Endodermal cell (in vitro differentiated cells): ENCODE data around the gene TRAPPC3. TPM values are rescaled to one million over a fixed set of nuclear protein-coding genes. Genes with fewer than 3 reads are reported as not detected.
A peak's percentile ranks its signal among the peaks of the same experiment; 100 is the strongest.

Source experiments
- DNase-seq: peaks from one replicate; pipeline ENCODE4 v3.0.0-alpha.2; 2017
- H3K27ac ChIP-seq: 2 replicates; pipeline ENCODE4 v1.5.1; 2013; ENCODE audit warnings: mild to moderate bottlenecking, low read depth, low read length, moderate library complexity
- H3K27me3 ChIP-seq: 2 replicates; pipeline ENCODE4 v1.6.1; 2013; ENCODE audit warnings: mild to moderate bottlenecking, low read length, moderate library complexity; ENCODE audit not compliant: insufficient read depth, control insufficient read depth, poor library complexity, severe bottlenecking
- H3K36me3 ChIP-seq: 2 replicates; pipeline ENCODE4 v1.7.0; 2013; ENCODE audit warnings: mild to moderate bottlenecking, low read length, moderate library complexity; ENCODE audit not compliant: control insufficient read depth, insufficient read depth
- H3K4me1 ChIP-seq: one replicate; pipeline ENCODE4 v1.7.0; 2013; ENCODE audit warnings: low read length; ENCODE audit not compliant: control insufficient read depth, insufficient read depth
- H3K4me3 ChIP-seq: 2 replicates; pipeline ENCODE4 v1.5.1; 2013; ENCODE audit warnings: mild to moderate bottlenecking, low read length, moderate library complexity
- H3K9ac ChIP-seq: 2 replicates; pipeline ENCODE4 v1.6.1; 2013; ENCODE audit warnings: mild to moderate bottlenecking, low read length, moderate library complexity; ENCODE audit not compliant: poor library complexity, severe bottlenecking; ENCODE audit errors: extremely low read depth
- H3K9me3 ChIP-seq: 2 replicates; pipeline ENCODE4 v1.6.1; 2013; ENCODE audit warnings: mild to moderate bottlenecking, low read length, moderate library complexity; ENCODE audit not compliant: control insufficient read depth
- H3K27ac Mint-ChIP-seq: 2 replicates; pipeline ENCODE4 v1.8.0; 2020; ENCODE audit warnings: mixed read lengths
- H3K27me3 Mint-ChIP-seq: 2 replicates; pipeline ENCODE4 v1.8.0; 2021; ENCODE audit warnings: mild to moderate bottlenecking, mixed read lengths; ENCODE audit not compliant: insufficient read depth
- H3K36me3 Mint-ChIP-seq: 2 replicates; pipeline ENCODE4 v1.8.0; 2020; ENCODE audit warnings: low read depth, mixed read lengths
- H3K4me1 Mint-ChIP-seq: 2 replicates; pipeline ENCODE4 v1.8.0; 2020; ENCODE audit warnings: mixed read lengths
- H3K4me3 Mint-ChIP-seq: 2 replicates; pipeline ENCODE4 v1.8.0; 2020; ENCODE audit warnings: mild to moderate bottlenecking, moderate library complexity, mixed read lengths
- H3K9me3 Mint-ChIP-seq: 2 replicates; pipeline ENCODE4 v1.8.0; 2020; ENCODE audit warnings: mild to moderate bottlenecking, mixed read lengths
- WGBS, 2 experiments: methylation state at CpG; one replicate each; pipeline versions ENCODE4 v1.1.5 to v1.1.7; 2013; ENCODE audit warnings: missing lambda C conversion rate in 2 of 2, mixed read lengths in 1 of 2; ENCODE audit not compliant: insufficient coverage in 1 of 2, insufficient read length in 1 of 2; 5-methylcytosine and 5-hydroxymethylcytosine counted together
- total RNA-seq, 2 donors: library from RNA; stranded (reverse); fragmentation: NEBNext Ultra II Directional in 1 of 2; extraction: Animal tissue kit (Norgen Biotek cat#: 25700) in 1 of 2; gene quantifications; 2 replicates in 1 of 2; 3 replicates in 1 of 2; pipeline ENCODE4 v1.2.1, GENCODE V29; 2021
- TF ChIP-seq, protein P1 (sequence below): fragments of 200-600 bp; sonication (generic); conservative IDR thresholded peaks from 2 replicates; pipeline ENCODE4 v1.5.0; 2021; ENCODE audit warnings: antibody characterized with exemption, mild to moderate bottlenecking

The TRAPPC3 gene
- total RNA-seq, 2 donors from 2014 or later: 61.5 to 79.9 TPM

DNA sequence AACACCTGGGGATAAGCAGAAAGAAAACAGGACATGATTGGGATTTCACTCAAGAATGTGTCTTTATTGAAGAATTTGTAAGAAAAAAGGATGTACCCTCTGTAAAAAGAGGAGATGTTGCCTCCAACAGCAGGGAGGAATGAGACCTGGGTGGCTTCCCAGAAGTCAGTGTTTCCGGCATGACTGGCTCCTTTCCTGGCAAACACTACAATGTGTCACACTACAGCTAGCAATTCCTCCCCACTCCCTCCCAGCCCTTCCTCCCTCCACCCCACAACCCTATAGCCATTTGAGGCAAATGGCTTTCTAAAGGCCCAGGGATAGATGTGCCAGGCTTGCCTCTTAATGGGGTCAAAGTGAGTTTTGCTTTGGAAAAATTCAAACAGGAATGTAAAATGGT lies 12.8 kb downstream of the TRAPPC3 start:
- no peak overlapping the region for H3K4me3 Mint-ChIP-seq
- no peak overlapping the region for H3K27ac ChIP-seq

GRCh38 chr1:36135796-36136195 lies 13.5 kb downstream of the TRAPPC3 start:
- H3K27ac ChIP-seq: no peak overlapping the region
- Mint-ChIP-seq H3K27me3 (no peaks in the 10 kb centered on the region), H3K9me3 (no peaks in the 10 kb centered on the region), H3K4me3 (no peak overlapping the region), H3K27ac (peak overlapping the region; percentile 62), H3K36me3 (peaks cover 17% of the 10 kb centered on the region), H3K4me1 (no peaks in the 10 kb centered on the region)
- H3K9ac ChIP-seq: no peak overlapping the region
- H3K4me1 ChIP-seq: no peaks in the 10 kb centered on the region
- H3K9me3 ChIP-seq: no peaks in the 10 kb centered on the region
- H3K4me3 ChIP-seq: no peak overlapping the region
- no peaks in the 10 kb centered on the region for H3K27me3 ChIP-seq
- TF ChIP-seq, protein P1, sequence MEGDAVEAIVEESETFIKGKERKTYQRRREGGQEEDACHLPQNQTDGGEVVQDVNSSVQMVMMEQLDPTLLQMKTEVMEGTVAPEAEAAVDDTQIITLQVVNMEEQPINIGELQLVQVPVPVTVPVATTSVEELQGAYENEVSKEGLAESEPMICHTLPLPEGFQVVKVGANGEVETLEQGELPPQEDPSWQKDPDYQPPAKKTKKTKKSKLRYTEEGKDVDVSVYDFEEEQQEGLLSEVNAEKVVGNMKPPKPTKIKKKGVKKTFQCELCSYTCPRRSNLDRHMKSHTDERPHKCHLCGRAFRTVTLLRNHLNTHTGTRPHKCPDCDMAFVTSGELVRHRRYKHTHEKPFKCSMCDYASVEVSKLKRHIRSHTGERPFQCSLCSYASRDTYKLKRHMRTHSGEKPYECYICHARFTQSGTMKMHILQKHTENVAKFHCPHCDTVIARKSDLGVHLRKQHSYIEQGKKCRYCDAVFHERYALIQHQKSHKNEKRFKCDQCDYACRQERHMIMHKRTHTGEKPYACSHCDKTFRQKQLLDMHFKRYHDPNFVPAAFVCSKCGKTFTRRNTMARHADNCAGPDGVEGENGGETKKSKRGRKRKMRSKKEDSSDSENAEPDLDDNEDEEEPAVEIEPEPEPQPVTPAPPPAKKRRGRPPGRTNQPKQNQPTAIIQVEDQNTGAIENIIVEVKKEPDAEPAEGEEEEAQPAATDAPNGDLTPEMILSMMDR: no peak
- peaks cover 36% of the 10 kb centered on the region for H3K36me3 ChIP-seq
- no peak for DNase-seq

More for the DNA sequence above, 12.8 kb downstream of the TRAPPC3 start:
- peaks cover 36% of the 10 kb centered on the region for H3K36me3 ChIP-seq
- H3K27me3 ChIP-seq: no peaks in the 10 kb centered on the region
- no peaks in the 10 kb centered on the region for H3K9me3 Mint-ChIP-seq
- TF ChIP-seq, protein P1: no peak
- H3K4me1 ChIP-seq: no peaks in the 10 kb centered on the region
- DNase-seq: no peak
- no peak overlapping the region for H3K4me3 ChIP-seq
- no peak overlapping the region for H3K9ac ChIP-seq
- H3K27ac Mint-ChIP-seq: no peak overlapping the region
- H3K9me3 ChIP-seq: no peaks in the 10 kb centered on the region
- H3K36me3 Mint-ChIP-seq: peaks cover 23% of the 10 kb centered on the region
- H3K4me1 Mint-ChIP-seq: no peaks in the 10 kb centered on the region
- no peaks in the 10 kb centered on the region for H3K27me3 Mint-ChIP-seq
- 89 to 90% methylated on average over 1 of the region's 1 CpG for WGBS, 2 experiments

GRCh38 chr1:36135330-36135667 lies 14.0 kb downstream of the TRAPPC3 start:
- no peak overlapping the region for H3K27ac ChIP-seq

More at GRCh38 chr1:36135330-36135667, 14.0 kb downstream of the TRAPPC3 start:
- Histone ChIP-seq H3K4me3 (no peak overlapping the region), H3K4me1 (no peaks in the 10 kb centered on the region), H3K9ac (no peak overlapping the region), H3K36me3 (peaks cover 35% of the 10 kb centered on the region), H3K27me3 (no peaks in the 10 kb centered on the region), H3K9me3 (no peaks in the 10 kb centered on the region)
- TF ChIP-seq, protein P1: no peak
- no peaks in the 10 kb centered on the region for H3K4me1 Mint-ChIP-seq
- H3K9me3 Mint-ChIP-seq: no peaks in the 10 kb centered on the region
- DNase-seq: no peak
- no peak overlapping the region for H3K4me3 Mint-ChIP-seq
- H3K27ac Mint-ChIP-seq: peak overlapping the region; percentile 62
- H3K27me3 Mint-ChIP-seq: no peaks in the 10 kb centered on the region
- H3K36me3 Mint-ChIP-seq: peaks cover 17% of the 10 kb centered on the region
- 87 to 88% methylated on average over 5 to 6 of the region's 6 CpGs for WGBS, 2 experiments
